Breast epithelium (tissue), 3 donors: Measurements from ENCODE around the gene CLDN25.

Source experiments
- POLR2AphosphoS5 ChIP-seq, 3 donors: sonication (generic); formaldehyde crosslinking; IDR thresholded peaks; one replicate each; pipeline ENCODE4 v1.6.1; 2017; ENCODE audit warnings: antibody characterized with exemption in 3 of 3
- TF ChIP-seq, protein P1 (sequence below), 3 donors: fragments of 450-650 bp; IDR thresholded peaks; one replicate each; pipeline ENCODE4 v1.5.1; 2016 to 2017; ENCODE audit warnings: antibody characterized with exemption in 3 of 3, mild to moderate bottlenecking in 3 of 3, moderate library complexity in 3 of 3

- TF ChIP-seq, protein P1, sequence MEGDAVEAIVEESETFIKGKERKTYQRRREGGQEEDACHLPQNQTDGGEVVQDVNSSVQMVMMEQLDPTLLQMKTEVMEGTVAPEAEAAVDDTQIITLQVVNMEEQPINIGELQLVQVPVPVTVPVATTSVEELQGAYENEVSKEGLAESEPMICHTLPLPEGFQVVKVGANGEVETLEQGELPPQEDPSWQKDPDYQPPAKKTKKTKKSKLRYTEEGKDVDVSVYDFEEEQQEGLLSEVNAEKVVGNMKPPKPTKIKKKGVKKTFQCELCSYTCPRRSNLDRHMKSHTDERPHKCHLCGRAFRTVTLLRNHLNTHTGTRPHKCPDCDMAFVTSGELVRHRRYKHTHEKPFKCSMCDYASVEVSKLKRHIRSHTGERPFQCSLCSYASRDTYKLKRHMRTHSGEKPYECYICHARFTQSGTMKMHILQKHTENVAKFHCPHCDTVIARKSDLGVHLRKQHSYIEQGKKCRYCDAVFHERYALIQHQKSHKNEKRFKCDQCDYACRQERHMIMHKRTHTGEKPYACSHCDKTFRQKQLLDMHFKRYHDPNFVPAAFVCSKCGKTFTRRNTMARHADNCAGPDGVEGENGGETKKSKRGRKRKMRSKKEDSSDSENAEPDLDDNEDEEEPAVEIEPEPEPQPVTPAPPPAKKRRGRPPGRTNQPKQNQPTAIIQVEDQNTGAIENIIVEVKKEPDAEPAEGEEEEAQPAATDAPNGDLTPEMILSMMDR (IDR thresholded peaks at IDR 0.05), result no peak
- no peak for TF ChIP-seq POLR2AphosphoS5 (IDR thresholded peaks at IDR 0.05)
Observed at GRCh38 chr11:113732092-113732491, 47.5 kb upstream of the CLDN25 start.
